WTC11 (cell line): ENCODE data around the gene DEXI. TPM values are rescaled to one million over a fixed set of nuclear protein-coding genes. Genes with fewer than 3 reads are reported as not detected.

Experiments used
- ATAC-seq: fragments of 200-7000 bp; cut with Tn5 transposase; 2 replicates; pipeline ENCODE4 v1.10.0; 2021; ENCODE audit warnings: mild to moderate bottlenecking, moderate library complexity
- CTCF ChIA-PET: fragments of 300-600 bp; sonication (Branson Sonifier 250); formaldehyde crosslinking; loops from one replicate; lab custom pipeline; 2021; ENCODE audit warnings: antibody characterized with exemption; lab: Charles Lee
- POLR2A ChIA-PET: fragments of 350-600 bp; sonication (Branson Sonifier 250); formaldehyde crosslinking; loops from one replicate; lab custom pipeline; 2021; ENCODE audit warnings: antibody characterized with exemption; lab: Charles Lee
- DNase-seq: peaks from one replicate; pipeline ENCODE4 v3.0.0; 2021; ENCODE audit warnings: low spot score
- H3K27ac Mint-ChIP-seq: 2 replicates; pipeline ENCODE4 v1.8.0; 2021; ENCODE audit warnings: mixed read lengths
- H3K27me3 Mint-ChIP-seq: 2 replicates; pipeline ENCODE4 v1.8.0; 2021; ENCODE audit warnings: low read depth, mild to moderate bottlenecking, moderate library complexity, mixed read lengths
- H3K36me3 Mint-ChIP-seq: 2 replicates; pipeline ENCODE4 v1.8.0; 2021; ENCODE audit warnings: mixed read lengths
- H3K4me1 Mint-ChIP-seq: 2 replicates; pipeline ENCODE4 v1.8.0; 2022; ENCODE audit warnings: mixed read lengths
- H3K4me3 Mint-ChIP-seq: 2 replicates; pipeline ENCODE4 v1.8.0; 2021; ENCODE audit warnings: mild to moderate bottlenecking, moderate library complexity, mixed read lengths
- H3K9me3 Mint-ChIP-seq: 2 replicates; pipeline ENCODE4 v1.8.0; 2021; ENCODE audit warnings: mixed read lengths
- ETV6 ChIP-seq: sonication (generic); formaldehyde crosslinking; IDR thresholded peaks from 2 replicates; pipeline ENCODE4 v1.8.1; 2022; ENCODE audit warnings: mild to moderate bottlenecking, missing genetic modification reagents
- FOXJ3 ChIP-seq: sonication (generic); formaldehyde crosslinking; IDR thresholded peaks from 2 replicates; pipeline ENCODE4 v1.9.0; 2021; ENCODE audit warnings: missing genetic modification reagents, mild to moderate bottlenecking, borderline replicate concordance
- JAZF1 ChIP-seq: fragments of 250-450 bp; sonication (Bioruptor Pico); IDR thresholded peaks from 2 replicates; pipeline ENCODE4 v1.9.0; 2021; ENCODE audit warnings: moderate library complexity, mild to moderate bottlenecking, inconsistent platforms
- MYBL2 ChIP-seq: sonication (generic); formaldehyde crosslinking; IDR thresholded peaks from 2 replicates; pipeline ENCODE4 v1.8.1; 2023; ENCODE audit warnings: mild to moderate bottlenecking, moderate library complexity, missing genetic modification reagents
- NFE2L1 ChIP-seq: sonication (generic); formaldehyde crosslinking; IDR thresholded peaks from 2 replicates; pipeline ENCODE4 v1.8.1; 2023; ENCODE audit warnings: missing genetic modification reagents
- NR1H2 ChIP-seq: sonication (generic); formaldehyde crosslinking; IDR thresholded peaks from 2 replicates; pipeline ENCODE4 v1.9.0; 2021; ENCODE audit warnings: mild to moderate bottlenecking, moderate library complexity, missing genetic modification reagents
- NR2C2 ChIP-seq: sonication (generic); formaldehyde crosslinking; IDR thresholded peaks from 2 replicates; pipeline ENCODE4 v1.8.0; 2022; ENCODE audit warnings: mild to moderate bottlenecking, missing genetic modification reagents
- PRRX2 ChIP-seq: fragments of 250-450 bp; sonication (Bioruptor Pico); IDR thresholded peaks from 2 replicates; pipeline ENCODE4 v1.8.0; 2021; ENCODE audit warnings: mild to moderate bottlenecking
- SMAD3 ChIP-seq: sonication (generic); formaldehyde crosslinking; IDR thresholded peaks from 2 replicates; pipeline ENCODE4 v1.8.0; 2022; ENCODE audit warnings: missing genetic modification reagents, mild to moderate bottlenecking, borderline replicate concordance
- SP1 ChIP-seq: sonication (generic); formaldehyde crosslinking; conservative IDR thresholded peaks from 2 replicates; pipeline ENCODE4 v1.8.1; 2022; ENCODE audit warnings: missing genetic modification reagents
- TEAD4 ChIP-seq: sonication (generic); formaldehyde crosslinking; IDR thresholded peaks from 2 replicates; pipeline ENCODE4 v1.8.0; 2022; ENCODE audit warnings: mild to moderate bottlenecking, missing genetic modification reagents
- TP53 ChIP-seq: sonication (generic); formaldehyde crosslinking; IDR thresholded peaks from 2 replicates; pipeline ENCODE4 v1.8.1; 2023; ENCODE audit warnings: mild to moderate bottlenecking, missing genetic modification reagents
- ZBTB21 ChIP-seq: sonication (generic); formaldehyde crosslinking; IDR thresholded peaks from 2 replicates; pipeline ENCODE4 v1.8.1; 2023; ENCODE audit warnings: mild to moderate bottlenecking, missing genetic modification reagents, borderline replicate concordance
- ZNF138 ChIP-seq: sonication (generic); formaldehyde crosslinking; conservative IDR thresholded peaks from 2 replicates; pipeline ENCODE4 v1.8.1; 2022; ENCODE audit warnings: mild to moderate bottlenecking, moderate library complexity, missing genetic modification reagents
- ZNF281 ChIP-seq: sonication (generic); formaldehyde crosslinking; IDR thresholded peaks from 2 replicates; pipeline ENCODE4 v1.8.0; 2023; ENCODE audit warnings: mild to moderate bottlenecking, missing genetic modification reagents
- ZNF396 ChIP-seq: fragments of 250-450 bp; sonication (Bioruptor Pico); IDR thresholded peaks from 2 replicates; pipeline ENCODE4 v1.8.0; 2021; ENCODE audit warnings: mild to moderate bottlenecking, moderate library complexity, borderline replicate concordance
- ZNF416 ChIP-seq: fragments of 250-450 bp; sonication (Bioruptor Pico); IDR thresholded peaks from 2 replicates; pipeline ENCODE4 v1.9.0; 2021; ENCODE audit warnings: mild to moderate bottlenecking, inconsistent platforms
- total RNA-seq: library from RNA; stranded (reverse); gene quantifications from 3 replicates; pipeline ENCODE4 v1.2.3, GENCODE V29; 2021
- TF ChIP-seq, protein P1 (sequence below): fragments of 250-450 bp; sonication (Bioruptor Pico); IDR thresholded peaks from 2 replicates; pipeline ENCODE4 v1.9.0; 2021; ENCODE audit warnings: mild to moderate bottlenecking
- TF ChIP-seq, protein P2 (sequence below): sonication (generic); formaldehyde crosslinking; IDR thresholded peaks from 2 replicates; pipeline ENCODE4 v1.8.1; 2022; ENCODE audit warnings: low read depth, missing genetic modification reagents, borderline replicate concordance
- TF ChIP-seq, protein P3 (sequence below): fragments of 250-450 bp; sonication (Bioruptor Pico); IDR thresholded peaks from 2 replicates; pipeline ENCODE4 v1.9.0; 2021; ENCODE audit warnings: mild to moderate bottlenecking
- TF ChIP-seq, protein P4 (sequence below): sonication (generic); formaldehyde crosslinking; IDR thresholded peaks from 2 replicates; pipeline ENCODE4 v1.8.1; 2023; ENCODE audit warnings: mild to moderate bottlenecking, missing genetic modification reagents

The DEXI gene
- total RNA-seq, 1 experiment from 2014 or later, result 33.7 TPM

GRCh38 chr16:10969615-10970014 is 27.3 kb upstream of the DEXI start:
- Mint-ChIP-seq H3K9me3 (no peaks in the 10 kb centered on the region), H3K36me3 (no peaks in the 10 kb centered on the region; the same call in 1 of the 2 replicates), H3K27me3 (no peaks in the 10 kb centered on the region), H3K27ac (no peak overlapping the region), H3K4me1 (peaks cover 5% of the 10 kb centered on the region), H3K4me3 (no peak overlapping the region)
- TF ChIP-seq SMAD3 (CRISPR knock-in tag) (no peak), MYBL2 (CRISPR knock-in tag) (no peak), TEAD4 (CRISPR knock-in tag) (no peak)
- TF ChIP-seq, protein P1, sequence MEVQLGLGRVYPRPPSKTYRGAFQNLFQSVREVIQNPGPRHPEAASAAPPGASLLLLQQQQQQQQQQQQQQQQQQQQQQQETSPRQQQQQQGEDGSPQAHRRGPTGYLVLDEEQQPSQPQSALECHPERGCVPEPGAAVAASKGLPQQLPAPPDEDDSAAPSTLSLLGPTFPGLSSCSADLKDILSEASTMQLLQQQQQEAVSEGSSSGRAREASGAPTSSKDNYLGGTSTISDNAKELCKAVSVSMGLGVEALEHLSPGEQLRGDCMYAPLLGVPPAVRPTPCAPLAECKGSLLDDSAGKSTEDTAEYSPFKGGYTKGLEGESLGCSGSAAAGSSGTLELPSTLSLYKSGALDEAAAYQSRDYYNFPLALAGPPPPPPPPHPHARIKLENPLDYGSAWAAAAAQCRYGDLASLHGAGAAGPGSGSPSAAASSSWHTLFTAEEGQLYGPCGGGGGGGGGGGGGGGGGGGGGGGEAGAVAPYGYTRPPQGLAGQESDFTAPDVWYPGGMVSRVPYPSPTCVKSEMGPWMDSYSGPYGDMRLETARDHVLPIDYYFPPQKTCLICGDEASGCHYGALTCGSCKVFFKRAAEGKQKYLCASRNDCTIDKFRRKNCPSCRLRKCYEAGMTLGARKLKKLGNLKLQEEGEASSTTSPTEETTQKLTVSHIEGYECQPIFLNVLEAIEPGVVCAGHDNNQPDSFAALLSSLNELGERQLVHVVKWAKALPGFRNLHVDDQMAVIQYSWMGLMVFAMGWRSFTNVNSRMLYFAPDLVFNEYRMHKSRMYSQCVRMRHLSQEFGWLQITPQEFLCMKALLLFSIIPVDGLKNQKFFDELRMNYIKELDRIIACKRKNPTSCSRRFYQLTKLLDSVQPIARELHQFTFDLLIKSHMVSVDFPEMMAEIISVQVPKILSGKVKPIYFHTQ (CRISPR knock-in tag), result no peak
- ChIA-PET POLR2A (no interaction called here), CTCF (interaction anchor here (2.8 kb wide), 1 partner anchor 16 kb away, joined by 17 read pairs; no protein-coding TSS in a partner anchor)
- ATAC-seq, result no peak
- no peak for DNase-seq

GRCh38 chr16:10968498-10968897 is 26.2 kb upstream of the DEXI start:
- Mint-ChIP-seq H3K27ac (peak overlapping the region; percentile 73; the same call in 1 of the 2 replicates), H3K27me3 (no peaks in the 10 kb centered on the region), H3K4me1 (peaks cover 9% of the 10 kb centered on the region), H3K36me3 (no peaks in the 10 kb centered on the region; the same call in 1 of the 2 replicates), H3K9me3 (no peaks in the 10 kb centered on the region), H3K4me3 (no peak overlapping the region)
- ChIA-PET CTCF (interaction anchor here (0.6 to 2.8 kb wide), 5 partner anchors 15 to 418 kb away, joined by 3 to 17 read pairs (median 4); partner anchors contain the start of gene SOCS1), POLR2A (interaction anchor here (1.3 kb wide), 1 partner anchor 97 kb away, joined by 3 read pairs; no protein-coding TSS in a partner anchor)
- DNase-seq, result no peak
- ATAC-seq, result no peak
- TF ChIP-seq ZNF396 (no peak), JAZF1 (CRISPR knock-in tag) (no peak), NR2C2 (CRISPR knock-in tag) (no peak), NFE2L1 (CRISPR knock-in tag) (no peak), ZNF281 (CRISPR knock-in tag) (no peak), ZBTB21 (no peak), TP53 (no peak)
- TF ChIP-seq, protein P2, sequence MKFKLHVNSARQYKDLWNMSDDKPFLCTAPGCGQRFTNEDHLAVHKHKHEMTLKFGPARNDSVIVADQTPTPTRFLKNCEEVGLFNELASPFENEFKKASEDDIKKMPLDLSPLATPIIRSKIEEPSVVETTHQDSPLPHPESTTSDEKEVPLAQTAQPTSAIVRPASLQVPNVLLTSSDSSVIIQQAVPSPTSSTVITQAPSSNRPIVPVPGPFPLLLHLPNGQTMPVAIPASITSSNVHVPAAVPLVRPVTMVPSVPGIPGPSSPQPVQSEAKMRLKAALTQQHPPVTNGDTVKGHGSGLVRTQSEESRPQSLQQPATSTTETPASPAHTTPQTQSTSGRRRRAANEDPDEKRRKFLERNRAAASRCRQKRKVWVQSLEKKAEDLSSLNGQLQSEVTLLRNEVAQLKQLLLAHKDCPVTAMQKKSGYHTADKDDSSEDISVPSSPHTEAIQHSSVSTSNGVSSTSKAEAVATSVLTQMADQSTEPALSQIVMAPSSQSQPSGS (CRISPR knock-in tag), result no peak

DNA sequence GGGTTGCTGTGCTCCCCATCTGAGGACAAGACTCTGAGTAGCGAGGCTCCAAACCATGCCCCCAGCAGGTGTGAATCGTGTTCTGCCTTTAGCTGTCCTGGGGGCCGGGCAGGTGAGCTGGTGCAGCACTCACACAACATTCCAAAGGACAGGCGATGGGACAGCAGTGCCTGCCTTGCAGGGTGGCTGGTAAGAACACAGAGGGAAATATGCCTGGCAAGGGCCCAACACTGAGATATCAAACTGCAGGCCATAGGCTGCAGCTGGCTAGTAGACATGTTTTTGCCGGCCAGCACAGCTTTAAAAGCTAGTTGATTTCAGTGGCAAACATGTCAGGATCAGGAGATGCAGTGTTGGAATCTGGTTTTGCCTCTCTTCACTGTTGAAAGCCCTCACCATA is 25.7 kb upstream of the DEXI start:
- Mint-ChIP-seq H3K27me3 (no peaks in the 10 kb centered on the region), H3K27ac (no peak overlapping the region), H3K4me1 (peaks cover 9% of the 10 kb centered on the region), H3K9me3 (no peaks in the 10 kb centered on the region), H3K36me3 (peaks cover under 1% of the 10 kb centered on the region; the same call in 1 of the 2 replicates), H3K4me3 (no peak overlapping the region)
- ChIA-PET POLR2A (interaction anchor here (1.3 kb wide), 1 partner anchor 97 kb away, joined by 3 read pairs; no protein-coding TSS in a partner anchor), CTCF (interaction anchor here (0.6 to 2.8 kb wide), 5 partner anchors 14 to 419 kb away, joined by 3 to 17 read pairs (median 3); partner anchors contain the start of gene SOCS1)
- DNase-seq (no peak), ATAC-seq (no peak)
- TF ChIP-seq PRRX2 (no peak), NR1H2 (no peak), ZNF416 (CRISPR knock-in tag) (no peak), ETV6 (no peak), ZNF138 (no peak), FOXJ3 (no peak), SP1 (CRISPR knock-in tag) (no peak)
- TF ChIP-seq, protein P3, sequence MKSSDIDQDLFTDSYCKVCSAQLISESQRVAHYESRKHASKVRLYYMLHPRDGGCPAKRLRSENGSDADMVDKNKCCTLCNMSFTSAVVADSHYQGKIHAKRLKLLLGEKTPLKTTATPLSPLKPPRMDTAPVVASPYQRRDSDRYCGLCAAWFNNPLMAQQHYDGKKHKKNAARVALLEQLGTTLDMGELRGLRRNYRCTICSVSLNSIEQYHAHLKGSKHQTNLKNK (CRISPR knock-in tag), result no peak
- TF ChIP-seq, protein P4, sequence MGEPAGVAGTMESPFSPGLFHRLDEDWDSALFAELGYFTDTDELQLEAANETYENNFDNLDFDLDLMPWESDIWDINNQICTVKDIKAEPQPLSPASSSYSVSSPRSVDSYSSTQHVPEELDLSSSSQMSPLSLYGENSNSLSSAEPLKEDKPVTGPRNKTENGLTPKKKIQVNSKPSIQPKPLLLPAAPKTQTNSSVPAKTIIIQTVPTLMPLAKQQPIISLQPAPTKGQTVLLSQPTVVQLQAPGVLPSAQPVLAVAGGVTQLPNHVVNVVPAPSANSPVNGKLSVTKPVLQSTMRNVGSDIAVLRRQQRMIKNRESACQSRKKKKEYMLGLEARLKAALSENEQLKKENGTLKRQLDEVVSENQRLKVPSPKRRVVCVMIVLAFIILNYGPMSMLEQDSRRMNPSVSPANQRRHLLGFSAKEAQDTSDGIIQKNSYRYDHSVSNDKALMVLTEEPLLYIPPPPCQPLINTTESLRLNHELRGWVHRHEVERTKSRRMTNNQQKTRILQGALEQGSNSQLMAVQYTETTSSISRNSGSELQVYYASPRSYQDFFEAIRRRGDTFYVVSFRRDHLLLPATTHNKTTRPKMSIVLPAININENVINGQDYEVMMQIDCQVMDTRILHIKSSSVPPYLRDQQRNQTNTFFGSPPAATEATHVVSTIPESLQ (CRISPR knock-in tag), result no peak
